Nephron progenitor cell (in vitro differentiated cells): ENCODE results near the gene TMEM255B.

Source experiments
- DNase-seq: peaks from one replicate; pipeline ENCODE4 v3.0.0; 2021
- H3K27ac Mint-ChIP-seq: 2 replicates; pipeline ENCODE4 v1.8.0; 2021; ENCODE audit warnings: mild to moderate bottlenecking, moderate library complexity, mixed read lengths
- H3K27me3 Mint-ChIP-seq: 2 replicates; pipeline ENCODE4 v1.8.0; 2021; ENCODE audit warnings: mild to moderate bottlenecking, low read depth, mixed read lengths; ENCODE audit not compliant: poor library complexity
- H3K36me3 Mint-ChIP-seq: 2 replicates; pipeline ENCODE4 v1.8.0; 2021; ENCODE audit warnings: low read depth, mixed read lengths
- H3K4me1 Mint-ChIP-seq: 2 replicates; pipeline ENCODE4 v1.8.0; 2021; ENCODE audit warnings: mixed read lengths
- H3K4me3 Mint-ChIP-seq: 2 replicates; pipeline ENCODE4 v1.8.0; 2021; ENCODE audit warnings: mild to moderate bottlenecking, moderate library complexity, mixed read lengths
- H3K9me3 Mint-ChIP-seq: 2 replicates; pipeline ENCODE4 v1.8.0; 2021; ENCODE audit warnings: mild to moderate bottlenecking, moderate library complexity, mixed read lengths
- TF ChIP-seq, protein P1 (sequence below): fragments of 200-600 bp; sonication (generic); IDR thresholded peaks from 2 replicates; pipeline ENCODE4 v1.5.0; 2021; ENCODE audit warnings: antibody characterized with exemption

TMEM255B gene

DNA sequence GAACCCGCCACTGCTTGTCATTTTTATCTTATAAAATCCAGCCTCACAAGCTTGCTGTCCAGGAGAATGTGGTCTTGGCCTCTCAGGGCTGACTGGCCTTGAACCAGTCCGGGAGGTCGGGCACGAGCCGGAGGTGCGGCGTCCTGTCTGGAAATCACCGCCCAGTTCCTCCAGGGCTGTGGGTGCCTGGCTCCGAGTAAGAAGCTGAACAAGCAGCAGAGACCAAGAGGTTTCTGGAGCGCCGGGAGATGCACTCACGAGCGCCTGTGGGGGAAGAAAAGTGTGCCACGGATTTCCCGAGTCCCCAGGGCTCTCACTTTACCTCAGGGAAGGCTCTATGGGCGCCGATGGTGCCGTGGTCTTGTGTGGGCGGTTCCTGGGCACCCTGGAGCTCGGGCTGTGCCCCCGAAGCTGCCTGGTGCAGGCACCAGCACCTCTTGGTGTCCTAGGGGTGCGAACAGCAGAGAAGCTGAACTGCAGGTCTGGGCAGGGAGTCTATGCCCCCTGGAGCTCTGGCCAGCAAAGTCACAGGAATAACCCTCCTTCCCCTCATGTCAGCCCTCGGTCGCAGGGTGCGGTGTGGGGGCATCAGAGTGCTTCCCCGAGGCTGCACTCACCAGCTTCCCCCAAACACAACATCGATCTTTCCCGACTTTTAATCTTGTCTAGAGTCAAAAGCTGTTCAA is 54.9 kb downstream of the TMEM255B start:
- no peak overlapping the region for H3K4me3 Mint-ChIP-seq
- DNase-seq: no peak

DNA sequence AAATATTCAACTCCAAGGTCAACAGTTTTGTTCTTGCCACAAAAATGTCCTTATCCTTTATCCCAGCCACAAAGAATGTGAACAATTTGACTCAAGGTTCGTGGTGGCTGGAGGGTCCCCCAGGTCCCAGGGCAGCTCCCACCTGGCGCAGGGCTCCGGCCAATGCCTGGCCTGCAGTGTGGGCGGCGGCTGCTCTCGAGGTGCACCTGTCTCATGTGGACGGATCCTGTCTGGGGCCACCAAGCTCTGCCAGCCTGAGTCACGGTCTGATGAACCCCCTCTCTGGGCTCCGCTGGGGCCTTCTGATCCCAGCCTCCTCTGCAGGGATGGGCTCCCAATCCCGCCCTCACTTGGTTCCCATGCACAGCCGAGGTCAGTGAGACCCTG is 55.4 kb downstream of the TMEM255B start:
- Mint-ChIP-seq H3K9me3 (peaks cover 10% of the 10 kb centered on the region), H3K4me1 (peaks cover 20% of the 10 kb centered on the region), H3K4me3 (no peak overlapping the region), H3K27me3 (peaks cover 2% of the 10 kb centered on the region), H3K36me3 (no peaks in the 10 kb centered on the region), H3K27ac (no peak overlapping the region)
- TF ChIP-seq, protein P1, sequence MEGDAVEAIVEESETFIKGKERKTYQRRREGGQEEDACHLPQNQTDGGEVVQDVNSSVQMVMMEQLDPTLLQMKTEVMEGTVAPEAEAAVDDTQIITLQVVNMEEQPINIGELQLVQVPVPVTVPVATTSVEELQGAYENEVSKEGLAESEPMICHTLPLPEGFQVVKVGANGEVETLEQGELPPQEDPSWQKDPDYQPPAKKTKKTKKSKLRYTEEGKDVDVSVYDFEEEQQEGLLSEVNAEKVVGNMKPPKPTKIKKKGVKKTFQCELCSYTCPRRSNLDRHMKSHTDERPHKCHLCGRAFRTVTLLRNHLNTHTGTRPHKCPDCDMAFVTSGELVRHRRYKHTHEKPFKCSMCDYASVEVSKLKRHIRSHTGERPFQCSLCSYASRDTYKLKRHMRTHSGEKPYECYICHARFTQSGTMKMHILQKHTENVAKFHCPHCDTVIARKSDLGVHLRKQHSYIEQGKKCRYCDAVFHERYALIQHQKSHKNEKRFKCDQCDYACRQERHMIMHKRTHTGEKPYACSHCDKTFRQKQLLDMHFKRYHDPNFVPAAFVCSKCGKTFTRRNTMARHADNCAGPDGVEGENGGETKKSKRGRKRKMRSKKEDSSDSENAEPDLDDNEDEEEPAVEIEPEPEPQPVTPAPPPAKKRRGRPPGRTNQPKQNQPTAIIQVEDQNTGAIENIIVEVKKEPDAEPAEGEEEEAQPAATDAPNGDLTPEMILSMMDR: no peak
- no peak for DNase-seq

More for the DNA sequence above, 54.9 kb downstream of the TMEM255B start:
- TF ChIP-seq, protein P1: no peak
- Mint-ChIP-seq H3K27me3 (peaks cover 2% of the 10 kb centered on the region), H3K36me3 (no peaks in the 10 kb centered on the region), H3K27ac (no peak overlapping the region), H3K9me3 (peaks cover 12% of the 10 kb centered on the region), H3K4me1 (peaks cover 20% of the 10 kb centered on the region)

DNA sequence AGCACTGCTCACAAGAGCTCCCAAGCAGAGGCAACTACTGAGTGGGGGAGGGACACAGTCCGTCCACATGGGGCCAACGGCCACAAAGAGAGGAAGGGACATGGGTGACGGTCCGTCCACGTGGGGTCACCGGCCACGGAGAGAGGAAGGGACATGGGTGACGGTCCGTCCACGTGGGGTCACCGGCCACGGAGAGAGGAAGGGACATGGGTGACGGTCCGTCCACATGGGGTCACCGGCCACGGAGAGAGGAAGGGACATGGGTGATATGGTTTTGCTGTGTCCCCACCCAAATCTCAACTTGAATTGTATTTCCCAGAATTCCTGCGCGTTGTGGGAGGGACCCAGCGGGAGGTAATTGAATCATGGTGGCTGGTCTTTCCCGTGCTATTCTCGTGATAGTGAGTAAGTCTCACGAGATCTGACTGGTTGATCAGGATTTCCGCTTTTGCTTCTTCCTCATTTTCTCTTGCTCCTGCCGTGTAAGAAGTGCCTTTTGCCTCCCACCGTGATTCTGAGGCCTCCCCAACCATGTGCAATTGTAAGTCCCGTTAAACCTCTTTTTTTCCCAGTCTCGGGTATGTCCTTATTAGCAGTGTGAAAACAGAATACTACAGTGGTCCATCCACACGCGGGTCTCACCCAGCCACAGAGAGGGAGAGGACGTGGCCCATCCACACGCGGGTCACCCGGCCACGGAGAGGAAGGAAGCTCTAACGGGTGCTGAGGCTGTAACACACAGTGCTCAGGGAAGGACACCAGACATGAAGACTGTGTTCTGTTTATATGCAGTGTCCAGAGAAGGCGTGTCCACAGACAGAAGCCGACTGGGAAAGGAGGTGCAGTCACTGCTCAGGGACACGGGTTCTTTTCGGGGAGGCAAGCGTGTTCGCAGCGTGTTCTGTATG is 56.4 kb downstream of the TMEM255B start:
- Mint-ChIP-seq H3K27me3 (peaks cover 2% of the 10 kb centered on the region), H3K4me1 (peaks cover 20% of the 10 kb centered on the region), H3K36me3 (no peaks in the 10 kb centered on the region), H3K4me3 (no peak overlapping the region), H3K27ac (peak overlapping the region; percentile 86), H3K9me3 (peaks cover 2% of the 10 kb centered on the region)
- no peak for DNase-seq
- TF ChIP-seq, protein P1: no peak

DNA sequence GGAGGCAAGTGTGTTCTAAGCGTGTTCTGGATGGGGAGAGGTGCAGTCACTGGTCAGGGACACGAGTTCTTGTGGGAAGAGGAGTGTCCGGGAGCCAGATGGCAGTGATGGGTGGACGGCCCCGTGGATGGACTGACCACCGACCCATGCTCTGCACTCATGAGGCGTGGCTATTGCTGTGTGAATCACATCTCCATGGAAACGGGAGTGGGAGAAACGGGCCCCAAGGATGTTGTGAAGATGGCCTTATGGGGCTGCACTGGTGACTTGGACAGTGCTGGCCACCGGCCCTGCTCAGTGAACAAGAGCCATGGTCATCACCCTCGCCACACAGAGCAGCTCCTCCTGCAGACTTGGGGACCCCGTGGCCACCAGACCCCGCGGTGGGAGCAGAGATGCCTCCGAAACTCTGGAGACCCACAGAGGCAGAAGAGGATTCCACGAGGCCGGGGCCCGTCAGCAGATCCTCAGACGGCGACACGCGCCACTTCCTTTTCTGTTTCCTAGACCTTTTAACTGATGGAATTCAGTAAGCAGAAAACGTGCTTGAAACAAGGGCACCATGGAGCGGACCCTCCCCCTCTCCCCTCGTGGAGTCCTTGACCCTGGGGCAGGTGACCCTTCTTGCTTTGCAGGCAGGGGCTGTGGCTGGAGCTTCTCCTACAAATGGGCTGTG is 57.4 kb downstream of the TMEM255B start:
- DNase-seq: no peak
- no peaks in the 10 kb centered on the region for H3K9me3 Mint-ChIP-seq
- H3K4me1 Mint-ChIP-seq: peaks cover 27% of the 10 kb centered on the region

DNA sequence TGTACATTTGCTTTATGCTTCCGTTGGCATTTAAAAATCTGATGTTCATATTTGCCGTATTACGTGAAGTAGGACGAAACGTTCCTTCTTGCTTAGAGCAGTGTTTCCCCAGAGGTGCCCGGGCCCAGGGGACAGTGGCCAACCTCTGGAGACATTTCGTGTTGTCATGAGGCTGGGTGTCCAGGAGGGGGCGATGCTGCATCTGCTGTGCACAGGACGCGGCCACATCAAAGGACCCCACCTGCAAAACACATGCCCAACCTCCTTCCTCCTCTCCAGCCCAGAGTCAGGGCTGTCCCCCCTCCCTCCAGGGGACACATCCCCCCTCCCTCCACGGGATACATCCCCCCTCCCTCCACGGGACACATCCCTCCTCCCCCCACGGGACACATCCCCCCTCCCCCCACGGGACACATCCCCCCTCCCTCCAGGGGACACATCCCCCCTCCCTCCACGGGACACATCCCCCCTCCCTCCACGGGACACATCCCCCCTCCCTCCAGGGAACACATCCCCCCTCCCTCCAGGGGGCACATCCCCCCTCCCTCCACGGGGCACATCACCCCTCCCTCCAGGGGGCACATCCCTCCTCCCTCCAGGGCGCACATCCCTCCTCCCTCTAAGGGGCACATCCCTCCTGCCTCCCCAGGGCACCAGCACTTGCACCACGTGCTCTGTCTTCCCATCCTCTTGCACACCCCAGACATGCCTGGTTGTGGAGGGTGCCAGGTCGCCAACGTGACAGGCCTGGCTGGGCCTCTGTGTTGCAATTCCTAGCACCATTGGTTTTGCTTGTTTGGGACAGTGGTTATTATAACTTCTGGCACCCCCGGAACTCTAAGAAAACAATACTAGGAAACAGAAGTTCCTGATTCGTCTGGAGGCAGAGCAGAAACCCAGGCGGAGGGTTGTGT is 58.2 kb downstream of the TMEM255B start:
- Mint-ChIP-seq H3K4me1 (peaks cover 32% of the 10 kb centered on the region), H3K27me3 (peaks cover 5% of the 10 kb centered on the region), H3K4me3 (no peak overlapping the region), H3K9me3 (no peaks in the 10 kb centered on the region), H3K36me3 (no peaks in the 10 kb centered on the region), H3K27ac (peak overlapping the region; percentile 80)
- TF ChIP-seq, protein P1: peak; percentile 74
- peak; percentile 91 for DNase-seq

More for the DNA sequence above, 57.4 kb downstream of the TMEM255B start:
- TF ChIP-seq, protein P1: no peak
- Mint-ChIP-seq H3K36me3 (no peaks in the 10 kb centered on the region), H3K27me3 (peaks cover 5% of the 10 kb centered on the region), H3K4me3 (no peak overlapping the region), H3K27ac (no peak overlapping the region)
